ENCODE data around the gene KRTAP2-3.
"Not testable (repeated sequence)": the region's sequence is repeated elsewhere in the genome, so short reads cannot be mapped to it uniquely, and the experiment has no call there.

The KRTAP2-3 gene

GRCh38 chr17:41065829-41066624, 6.1 kb upstream of the KRTAP2-3 start, which contains the start of gene KRTAP2-4:
TSS of gene KRTAP2-4 (minus strand) at chr17:41065879. CDS start at chr17:41065845, 34 bp downstream.
- DNase-seq: no peak

- DNase-seq: not testable (repeated sequence)
Measured at GRCh38 chr17:41065016-41065689, 5.2 kb upstream of the KRTAP2-3 start.

- DNase-seq: no peak
Measured at GRCh38 chr17:41064301-41064700, 4.4 kb upstream of the KRTAP2-3 start.

GRCh38 chr17:41063449-41063848, 3.5 kb upstream of the KRTAP2-3 start:
- DNase-seq: no peak

- DNase-seq: no peak
Measured at GRCh38 chr17:41061964-41062363, 2.0 kb upstream of the KRTAP2-3 start.

GRCh38 chr17:41059276-41060051, 450 bp downstream of the KRTAP2-3 start:
- not testable (repeated sequence) for DNase-seq

- no peak for DNase-seq
Measured at GRCh38 chr17:41058741-41059140, 1.2 kb downstream of the KRTAP2-3 start.

- DNase-seq: no peak
Measured at GRCh38 chr17:41057547-41057946, 2.4 kb downstream of the KRTAP2-3 start.

GRCh38 chr17:41055130-41055529, 4.8 kb downstream of the KRTAP2-3 start, which contains the start of gene KRTAP2-2:
TSS of gene KRTAP2-2 (minus strand) at chr17:41055230. CDS start at chr17:41055211, 19 bp downstream.
- DNase-seq: not testable (repeated sequence)

GRCh38 chr17:41054556-41054955, 5.4 kb downstream of the KRTAP2-3 start:
- not testable (repeated sequence) for DNase-seq

GRCh38 chr17:41054025-41054424, 5.9 kb downstream of the KRTAP2-3 start:
- DNase-seq: no peak

- no peak for DNase-seq
Measured at GRCh38 chr17:41052566-41052965, 7.3 kb downstream of the KRTAP2-3 start.

GRCh38 chr17:41049110-41049509, 10.8 kb downstream of the KRTAP2-3 start:
- DNase-seq: no peak

- no peak for DNase-seq
Measured at GRCh38 chr17:41048441-41048840, 11.5 kb downstream of the KRTAP2-3 start.

GRCh38 chr17:41046735-41047465, 13.0 kb downstream of the KRTAP2-3 start, which contains the start of gene KRTAP2-1:
TSS of gene KRTAP2-1 (minus strand) at chr17:41047316. CDS start at chr17:41047267, 49 bp downstream.
- DNase-seq: not testable (repeated sequence)

- DNase-seq: no peak
Measured at GRCh38 chr17:41042953-41043352, 17.0 kb downstream of the KRTAP2-3 start.

GRCh38 chr17:41040783-41041571, 18.9 kb downstream of the KRTAP2-3 start, which contains the start of gene KRTAP1-1:
TSS of gene KRTAP1-1 (minus strand) at chr17:41041450. CDS start at chr17:41041397, 53 bp downstream.
- DNase-seq: not testable (repeated sequence)

- DNase-seq: no peak
Measured at GRCh38 chr17:41037853-41038350, 22.0 kb downstream of the KRTAP2-3 start.

- DNase-seq: not testable (repeated sequence)
Measured at GRCh38 chr17:41034346-41034935, 25.5 kb downstream of the KRTAP2-3 start, which contains the start of gene KRTAP1-3. TSS of gene KRTAP1-3 (minus strand) at chr17:41034874. CDS start at chr17:41034821, 53 bp downstream.

- DNase-seq: no peak
Measured at GRCh38 chr17:41029633-41030245, 30.2 kb downstream of the KRTAP2-3 start, which contains the start of gene KRTAP1-4. TSS of gene KRTAP1-4 (minus strand) at chr17:41030195. CDS start at chr17:41030078, 117 bp downstream.

Data from T-helper 9 cell (primary cell).